CD8-positive, alpha-beta memory T cell (primary cell): Measurements from ENCODE around the gene GCC2. TPM values are rescaled to one million over a fixed set of nuclear protein-coding genes. Genes with fewer than 3 reads are reported as not detected.
"Not testable (repeated sequence)": the region's sequence is repeated elsewhere in the genome, so short reads cannot be mapped to it uniquely, and the experiment has no call there.

Experiments
- CTCF ChIA-PET: fragments of 350-600 bp; sonication (Branson Sonifier 250); formaldehyde crosslinking; loops from one replicate; lab custom pipeline; 2021; ENCODE audit warnings: antibody characterized with exemption; lab: Charles Lee
- POLR2A ChIA-PET: fragments of 350-600 bp; sonication (Branson Sonifier 250); formaldehyde crosslinking; loops from one replicate; lab custom pipeline; 2021; ENCODE audit warnings: antibody characterized with exemption; lab: Charles Lee
- DNase-seq, 5 donors: peaks; one replicate each; pipeline versions ENCODE4 v3.0.0 to v3.0.0-alpha.2; 2020 to 2022; ENCODE audit warnings: mixed read lengths in 1 of 5
- H3K27ac ChIP-seq: one replicate; pipeline ENCODE4 v1.7.0; 2013; ENCODE audit warnings: low read depth, mild to moderate bottlenecking, low read length, moderate library complexity
- H3K27me3 ChIP-seq: 2 replicates; pipeline ENCODE4 v1.7.0; 2013; ENCODE audit warnings: low read length, mild to moderate bottlenecking; ENCODE audit not compliant: insufficient read depth, poor library complexity, severe bottlenecking
- H3K36me3 ChIP-seq: 2 replicates; pipeline ENCODE4 v1.7.0; 2013; ENCODE audit warnings: mild to moderate bottlenecking, low read length, moderate library complexity; ENCODE audit not compliant: insufficient read depth
- H3K4me1 ChIP-seq: 2 replicates; pipeline ENCODE4 v1.7.0; 2013; ENCODE audit warnings: mild to moderate bottlenecking, low read length, moderate library complexity; ENCODE audit not compliant: insufficient read depth
- H3K4me3 ChIP-seq: 2 replicates; pipeline ENCODE4 v1.7.0; 2013; ENCODE audit warnings: mild to moderate bottlenecking, low read length
- H3K9me3 ChIP-seq: 2 replicates; pipeline ENCODE4 v1.7.0; 2013; ENCODE audit warnings: mild to moderate bottlenecking, low read length
- H3K27ac Mint-ChIP-seq, 8 donors: one replicate each; pipeline ENCODE4 v1.8.0; 2020 to 2021; ENCODE audit warnings: mixed read lengths in 8 of 8, mild to moderate bottlenecking in 6 of 8, inconsistent platforms in 3 of 8, moderate library complexity in 3 of 8
- H3K27me3 Mint-ChIP-seq, 2 donors: one replicate each; pipeline ENCODE4 v1.8.0; 2020 to 2021; ENCODE audit warnings: mixed read lengths in 2 of 2, mild to moderate bottlenecking in 1 of 2, moderate library complexity in 1 of 2
- H3K36me3 Mint-ChIP-seq, 3 donors: one replicate each; pipeline ENCODE4 v1.8.0; 2020 to 2021; ENCODE audit warnings: mixed read lengths in 3 of 3, inconsistent platforms in 1 of 3, mild to moderate bottlenecking in 1 of 3
- H3K4me1 Mint-ChIP-seq, 3 donors: one replicate each; pipeline ENCODE4 v1.8.0; 2020 to 2021; ENCODE audit warnings: mixed read lengths in 3 of 3, inconsistent platforms in 1 of 3, mild to moderate bottlenecking in 1 of 3
- H3K4me3 Mint-ChIP-seq, 7 donors: one replicate each; pipeline ENCODE4 v1.8.0; 2020 to 2021; ENCODE audit warnings: mixed read lengths in 7 of 7, mild to moderate bottlenecking in 6 of 7, moderate library complexity in 4 of 7, inconsistent platforms in 2 of 7
- H3K9me3 Mint-ChIP-seq, 5 donors: one replicate each; pipeline ENCODE4 v1.8.0; 2020 to 2022; ENCODE audit warnings: mixed read lengths in 5 of 5, mild to moderate bottlenecking in 3 of 5, moderate library complexity in 2 of 5, inconsistent platforms in 1 of 5
- polyA plus RNA-seq: library from polyadenylated mRNA; unstranded; fragments of 300-500 nt; fragmentation: Illumina TruSeq; gene quantifications from one replicate; pipeline ENCODE4 v1.2.3, GENCODE V29; 2021
- total RNA-seq, 2 experiments: library from RNA; stranded (reverse); gene quantifications; one replicate each; pipeline ENCODE4 v1.2.3, GENCODE V29; 2021

Gene GCC2
- total and polyA plus RNA-seq, 3 experiments from 2014 or later = 40.9 to 92.9 (median 49.0) TPM

- H3K27ac ChIP-seq = no peak overlapping the region
- Mint-ChIP-seq H3K27ac (peak overlapping the region in 3 of 8 donors; percentile 18 to 41 (median 20)), H3K4me1 (peaks cover 53 to 79% (median 77%) of the 10 kb centered on the region in 3 donors), H3K36me3 (peaks cover 60 to 87% (median 81%) of the 10 kb centered on the region in 3 donors), H3K9me3 (peaks cover 14 to 25% (median 21%) of the 10 kb centered on the region in 5 donors), H3K27me3 (no peaks in the 10 kb centered on the region), H3K4me3 (peak overlapping the region in 1 of 7 donors; percentile 23)
- no peaks in the 10 kb centered on the region for H3K27me3 ChIP-seq
- H3K4me3 ChIP-seq = no peak overlapping the region
- H3K36me3 ChIP-seq = peaks cover 57% of the 10 kb centered on the region
- no peaks in the 10 kb centered on the region for H3K9me3 ChIP-seq
- ChIA-PET CTCF (no interaction called here), POLR2A (interaction anchor here (1.2 kb wide), 1 partner anchor 11 kb away, joined by 4 read pairs; no protein-coding TSS in a partner anchor)
- peaks cover 19% of the 10 kb centered on the region for H3K4me1 ChIP-seq
- no peak for DNase-seq
Observed at GRCh38 chr2:108459441-108459840, 10.4 kb downstream of the GCC2 start.

- no peak overlapping the region for H3K27ac ChIP-seq
Observed at GRCh38 chr2:108460345-108461037, 11.5 kb downstream of the GCC2 start.

GRCh38 chr2:108477099-108477498 is 28.1 kb downstream of the GCC2 start:
- H3K9me3 Mint-ChIP-seq = no peaks in the 10 kb centered on the region
- H3K27ac ChIP-seq = no peak overlapping the region
- ChIA-PET CTCF (no interaction called here), POLR2A (no interaction called here)
- H3K27ac Mint-ChIP-seq = peak overlapping the region in 2 of 8 donors; percentile 17 to 20
- peaks cover 16 to 88% (median 33%) of the 10 kb centered on the region in 3 donors for H3K36me3 Mint-ChIP-seq
- H3K4me1 ChIP-seq = no peaks in the 10 kb centered on the region
- no peak overlapping the region for H3K4me3 ChIP-seq
- H3K4me1 Mint-ChIP-seq = peaks cover 0 to 6% (median 4%) of the 10 kb centered on the region in 3 donors
- no peaks in the 10 kb centered on the region for H3K27me3 Mint-ChIP-seq
- no peaks in the 10 kb centered on the region for H3K9me3 ChIP-seq
- no peak for DNase-seq
- peaks cover 60% of the 10 kb centered on the region for H3K36me3 ChIP-seq
- H3K4me3 Mint-ChIP-seq = no peak overlapping the region
- H3K27me3 ChIP-seq = no peaks in the 10 kb centered on the region

More at GRCh38 chr2:108460345-108461037, 11.5 kb downstream of the GCC2 start:
- Mint-ChIP-seq H3K27me3 (no peaks in the 10 kb centered on the region), H3K9me3 (peaks cover 14 to 25% (median 21%) of the 10 kb centered on the region in 5 donors), H3K4me3 (peak overlapping the region in 4 of 7 donors; percentile 4 to 42 (median 14)), H3K36me3 (peaks cover 57 to 87% (median 81%) of the 10 kb centered on the region in 3 donors), H3K4me1 (peaks cover 56 to 81% (median 76%) of the 10 kb centered on the region in 3 donors), H3K27ac (peak overlapping the region in 5 of 8 donors; percentile 21 to 84 (median 58))
- no peaks in the 10 kb centered on the region for H3K9me3 ChIP-seq
- peaks cover 19% of the 10 kb centered on the region for H3K4me1 ChIP-seq
- no peaks in the 10 kb centered on the region for H3K27me3 ChIP-seq
- H3K4me3 ChIP-seq = no peak overlapping the region
- POLR2A ChIA-PET = no interaction called here
- peaks cover 57% of the 10 kb centered on the region for H3K36me3 ChIP-seq
- DNase-seq = no peak
- CTCF ChIA-PET = no interaction called here

GRCh38 chr2:108485253-108485652 is 36.2 kb downstream of the GCC2 start:
- Mint-ChIP-seq H3K36me3 (peaks cover 18 to 82% (median 37%) of the 10 kb centered on the region in 3 donors), H3K27ac (no peak overlapping the region), H3K4me1 (peaks cover 0 to 3% (median 3%) of the 10 kb centered on the region in 3 donors), H3K4me3 (no peak overlapping the region), H3K9me3 (peaks cover 0 to 2% (median 0%) of the 10 kb centered on the region in 5 donors), H3K27me3 (no peaks in the 10 kb centered on the region)
- Histone ChIP-seq H3K27me3 (no peaks in the 10 kb centered on the region), H3K4me3 (no peak overlapping the region), H3K9me3 (no peaks in the 10 kb centered on the region), H3K36me3 (peaks cover 56% of the 10 kb centered on the region), H3K27ac (no peak overlapping the region), H3K4me1 (no peaks in the 10 kb centered on the region)
- ChIA-PET POLR2A (no interaction called here), CTCF (no interaction called here)
- DNase-seq = no peak

- H3K27me3 Mint-ChIP-seq = no peaks in the 10 kb centered on the region
- H3K9me3 ChIP-seq = no peaks in the 10 kb centered on the region
- POLR2A ChIA-PET = no interaction called here
- CTCF ChIA-PET = no interaction called here
- no peak overlapping the region for H3K4me3 ChIP-seq
- H3K27me3 ChIP-seq = no peaks in the 10 kb centered on the region
- H3K4me1 ChIP-seq = no peaks in the 10 kb centered on the region
- no peak overlapping the region for H3K27ac ChIP-seq
- H3K36me3 ChIP-seq = peaks cover 49% of the 10 kb centered on the region
- no peaks in the 10 kb centered on the region for H3K9me3 Mint-ChIP-seq
- no peak overlapping the region for H3K4me3 Mint-ChIP-seq
- H3K4me1 Mint-ChIP-seq = no peaks in the 10 kb centered on the region
- peaks cover 0 to 83% (median 14%) of the 10 kb centered on the region in 3 donors for H3K36me3 Mint-ChIP-seq
- no peak for DNase-seq
- H3K27ac Mint-ChIP-seq = peak overlapping the region in 1 of 8 donors; percentile 17
Observed at GRCh38 chr2:108490506-108491122, 41.6 kb downstream of the GCC2 start.

- no peaks in the 10 kb centered on the region for H3K4me1 ChIP-seq
- Mint-ChIP-seq H3K9me3 (no peaks in the 10 kb centered on the region), H3K4me1 (no peaks in the 10 kb centered on the region), H3K4me3 (no peak overlapping the region), H3K36me3 (peaks cover 0 to 78% (median 14%) of the 10 kb centered on the region in 3 donors), H3K27me3 (no peaks in the 10 kb centered on the region), H3K27ac (peak overlapping the region in 1 of 8 donors; percentile 45)
- peaks cover 42% of the 10 kb centered on the region for H3K36me3 ChIP-seq
- DNase-seq = no peak
- CTCF ChIA-PET = no interaction called here
- POLR2A ChIA-PET = no interaction called here
- H3K4me3 ChIP-seq = no peak overlapping the region
- H3K27me3 ChIP-seq = no peaks in the 10 kb centered on the region
- H3K27ac ChIP-seq = no peak overlapping the region
- H3K9me3 ChIP-seq = no peaks in the 10 kb centered on the region
Observed at GRCh38 chr2:108491848-108492247, 42.8 kb downstream of the GCC2 start.

- H3K4me1 Mint-ChIP-seq = no peaks in the 10 kb centered on the region
- H3K36me3 ChIP-seq = peaks cover 39% of the 10 kb centered on the region
- H3K4me3 Mint-ChIP-seq = no peak overlapping the region
- H3K4me1 ChIP-seq = no peaks in the 10 kb centered on the region
- ChIA-PET POLR2A (no interaction called here), CTCF (no interaction called here)
- no peaks in the 10 kb centered on the region for H3K9me3 Mint-ChIP-seq
- no peak for DNase-seq
- no peak overlapping the region for H3K4me3 ChIP-seq
- H3K27me3 ChIP-seq = no peaks in the 10 kb centered on the region
- no peak overlapping the region for H3K27ac ChIP-seq
- H3K9me3 ChIP-seq = no peaks in the 10 kb centered on the region
- H3K27me3 Mint-ChIP-seq = no peaks in the 10 kb centered on the region
- peak overlapping the region in 1 of 8 donors; percentile 40 for H3K27ac Mint-ChIP-seq
- H3K36me3 Mint-ChIP-seq = peaks cover 0 to 78% (median 12%) of the 10 kb centered on the region in 3 donors
Observed at GRCh38 chr2:108492364-108492763, 43.4 kb downstream of the GCC2 start.

GRCh38 chr2:108496167-108496566 is 47.2 kb downstream of the GCC2 start:
- H3K9me3 ChIP-seq, H3K27me3 Mint-ChIP-seq, H3K27me3 ChIP-seq, DNase-seq, H3K4me3 ChIP-seq, H3K4me1 Mint-ChIP-seq, H3K9me3 Mint-ChIP-seq, H3K27ac Mint-ChIP-seq, H3K27ac ChIP-seq, H3K4me3 Mint-ChIP-seq, CTCF ChIA-PET, POLR2A ChIA-PET, H3K4me1 ChIP-seq: not testable (repeated sequence)
- peaks cover 17% of the 10 kb centered on the region for H3K36me3 ChIP-seq
- peaks cover 0 to 68% (median 5%) of the 10 kb centered on the region in 3 donors for H3K36me3 Mint-ChIP-seq
